IMR-90 (cell line): ENCODE data around the gene TMEM52. TPM values are rescaled to one million over a fixed set of nuclear protein-coding genes. Genes with fewer than 3 reads are reported as not detected.

Experiments
- ATAC-seq: fragments of 200-7000 bp; cut with Tn5 transposase; 2 replicates; pipeline ENCODE4 v1.9.1; 2020; ENCODE audit warnings: low read depth, mild to moderate bottlenecking, moderate library complexity
- BruUV-seq: library from RNA; stranded (reverse); fragments of 400-500 nt; replicated peaks from 2 replicates; lab custom pipeline; 2021; lab: Mats Ljungman, UMichigan
- CTCF ChIA-PET: fragments of 300-600 bp; formaldehyde crosslinking; extraction: SDS; loops from one replicate; lab custom pipeline; 2021; ENCODE audit warnings: antibody characterized with exemption; lab: Yijun Ruan, JAX
- POLR2A ChIA-PET: fragments of 300-600 bp; sonication (Branson Sonifier 250); formaldehyde crosslinking; loops from one replicate; lab custom pipeline; 2022; ENCODE audit warnings: antibody characterized with exemption; ENCODE audit not compliant: unreplicated experiment; lab: Charles Lee
- DNase-seq: peaks from one replicate; pipeline ENCODE4 v3.0.0; 2013
- H2AFZ ChIP-seq: replicated peaks from 2 replicates; pipeline ENCODE3; 2013; ENCODE audit warnings: low read length, mild to moderate bottlenecking; ENCODE audit not compliant: poor library complexity
- H2AK5ac ChIP-seq: 2 replicates; pipeline ENCODE4 v1.6.1; 2013; ENCODE audit warnings: low read depth, low read length, inconsistent platforms
- H2AK9ac ChIP-seq: replicated peaks from 2 replicates; pipeline ENCODE3; 2013; ENCODE audit warnings: mild to moderate bottlenecking, low read depth, low read length, moderate library complexity; ENCODE audit not compliant: poor library complexity
- H2BK120ac ChIP-seq: 2 replicates; pipeline ENCODE4 v1.6.1; 2013; ENCODE audit warnings: low read depth, low read length, inconsistent platforms
- H2BK15ac ChIP-seq: 3 replicates; pipeline ENCODE4 v1.6.1; 2013; ENCODE audit warnings: low read depth, low read length, inconsistent platforms
- H2BK20ac ChIP-seq: 2 replicates; pipeline ENCODE4 v1.6.1; 2013; ENCODE audit warnings: low read depth, mild to moderate bottlenecking, inconsistent platforms, low read length, moderate library complexity
- H2BK5ac ChIP-seq: 2 replicates; pipeline ENCODE4 v1.6.1; 2013; ENCODE audit warnings: mild to moderate bottlenecking, low read depth, low read length, inconsistent platforms; ENCODE audit not compliant: poor library complexity, severe bottlenecking
- H3K14ac ChIP-seq: replicated peaks from 2 replicates; pipeline ENCODE4 v1.6.1; 2013; ENCODE audit warnings: low read depth, low read length, inconsistent platforms
- H3K18ac ChIP-seq: 2 replicates; pipeline ENCODE4 v1.6.1; 2013; ENCODE audit warnings: low read depth, low read length, control low read depth
- H3K23ac ChIP-seq: 2 replicates; pipeline ENCODE4 v1.6.1; 2013; ENCODE audit warnings: low read depth, low read length, inconsistent platforms
- H3K27ac ChIP-seq: 2 replicates; pipeline ENCODE4 v1.5.1; 2013; ENCODE audit warnings: mild to moderate bottlenecking, control low read depth, low read length; ENCODE audit not compliant: insufficient read depth
- H3K27me3 ChIP-seq: 2 replicates; pipeline ENCODE4 v1.6.1; 2013; ENCODE audit warnings: low read length; ENCODE audit not compliant: control insufficient read depth, insufficient read depth
- H3K36me3 ChIP-seq: 2 replicates; pipeline ENCODE4 v1.6.1; 2013; ENCODE audit warnings: low read length, mixed read lengths; ENCODE audit not compliant: control insufficient read depth, insufficient read depth
- H3K4ac ChIP-seq: 2 replicates; pipeline ENCODE4 v1.6.1; 2013; ENCODE audit warnings: low read depth, low read length, inconsistent platforms
- H3K4me1 ChIP-seq: 2 replicates; pipeline ENCODE4 v1.6.1; 2013; ENCODE audit warnings: low read length, mixed read lengths; ENCODE audit not compliant: control insufficient read depth, insufficient read depth
- H3K4me2 ChIP-seq: 2 replicates; pipeline ENCODE4 v1.6.1; 2013; ENCODE audit warnings: low read depth, mild to moderate bottlenecking, control low read depth, low read length, moderate library complexity
- H3K4me3 ChIP-seq: 2 replicates; pipeline ENCODE4 v1.5.1; 2013; ENCODE audit warnings: low read depth, mild to moderate bottlenecking, control low read depth, low read length, moderate library complexity; ENCODE audit not compliant: insufficient read depth
- H3K56ac ChIP-seq: 2 replicates; pipeline ENCODE4 v1.6.1; 2013; ENCODE audit warnings: low read length, inconsistent platforms; ENCODE audit not compliant: insufficient read depth; ENCODE audit errors: extremely low read depth
- H3K79me1 ChIP-seq, 2 experiments: 2 replicates each; pipeline ENCODE4 v1.6.1; 2013; ENCODE audit warnings: low read length in 2 of 2, inconsistent platforms in 1 of 2, low read depth in 1 of 2
- H3K9ac ChIP-seq: 2 replicates; pipeline ENCODE4 v1.6.1; 2013; ENCODE audit warnings: low read depth, low read length, control low read depth
- H3K9me1 ChIP-seq: 2 replicates; pipeline ENCODE4 v1.6.1; 2013; ENCODE audit warnings: low read length, inconsistent platforms; ENCODE audit not compliant: insufficient read depth
- H3K9me3 ChIP-seq: 2 replicates; pipeline ENCODE4 v1.6.1; 2013; ENCODE audit warnings: low read length; ENCODE audit not compliant: control insufficient read depth, insufficient read depth
- H4K20me1 ChIP-seq: 2 replicates; pipeline ENCODE4 v1.6.1; 2013; ENCODE audit warnings: low read length, inconsistent platforms; ENCODE audit not compliant: insufficient read depth
- H4K5ac ChIP-seq: 2 replicates; pipeline ENCODE4 v1.6.1; 2013; ENCODE audit warnings: mild to moderate bottlenecking, low read depth, low read length, control low read depth
- H4K8ac ChIP-seq, 2 experiments: 2 replicates each; pipeline ENCODE4 v1.6.1; 2013; ENCODE audit warnings: low read depth in 2 of 2, low read length in 2 of 2, control low read depth in 1 of 2, inconsistent platforms in 1 of 2
- H4K91ac ChIP-seq: 2 replicates; pipeline ENCODE4 v1.6.1; 2013; ENCODE audit warnings: low read depth, low read length, inconsistent platforms; ENCODE audit not compliant: insufficient read depth
- CHD1 ChIP-seq: IDR thresholded peaks from 2 replicates; pipeline ENCODE4 v1.6.1; 2012; ENCODE audit warnings: low read depth, low read length, improper control_type of control experiment
- ELK1 ChIP-seq: fragments of 150-350 bp; IDR thresholded peaks from 2 replicates; pipeline ENCODE4 v1.6.1; 2016; ENCODE audit warnings: low read depth, mild to moderate bottlenecking, low read length, moderate library complexity, borderline replicate concordance
- FOS ChIP-seq: fragments of 150-350 bp; IDR thresholded peaks from 2 replicates; pipeline ENCODE4 v1.6.1; 2016; ENCODE audit warnings: low read depth, low read length
- MXI1 ChIP-seq: IDR thresholded peaks from 2 replicates; pipeline ENCODE4 v1.6.1; 2012; ENCODE audit warnings: low read depth, mild to moderate bottlenecking, low read length, moderate library complexity, borderline replicate concordance
- POLR2A ChIP-seq: IDR thresholded peaks from 2 replicates; pipeline ENCODE4 v1.6.1; 2012; ENCODE audit warnings: mild to moderate bottlenecking, low read depth, low read length
- RCOR1 ChIP-seq: IDR thresholded peaks from 2 replicates; pipeline ENCODE4 v1.6.1; 2012; ENCODE audit warnings: mild to moderate bottlenecking, low read length, improper control_type of control experiment; ENCODE audit not compliant: insufficient replicate concordance
- SMC3 ChIP-seq: fragments of 150-350 bp; IDR thresholded peaks from 2 replicates; pipeline ENCODE4 v1.6.1; 2016; ENCODE audit warnings: low read depth, mild to moderate bottlenecking, antibody characterized with exemption, low read length, moderate library complexity
- WGBS, 2 experiments: methylation state at CpG; one replicate each; pipeline versions ENCODE4 v1.1.5 to v1.1.7; 2013; ENCODE audit warnings: missing lambda C conversion rate in 2 of 2; ENCODE audit not compliant: insufficient read length in 1 of 2; ENCODE audit errors: extremely low coverage in 2 of 2; 5-methylcytosine and 5-hydroxymethylcytosine counted together
- dilution Hi-C: fragments of 300-500 bp; cut with HindIII; formaldehyde crosslinking; loops from one replicate; pipeline ENCODE4 v1.14.3; 2018; ENCODE audit warnings: low sequenced_read_pairs; ENCODE audit not compliant: unreplicated experiment
- in situ Hi-C: fragments of 300-500 bp; cut with MboI; formaldehyde crosslinking; loops from 3 replicates; pipeline ENCODE4 v1.14.3; 2019; ENCODE audit warnings: low sequenced_read_pairs, inconsistent platforms, mixed read lengths
- intact Hi-C: fragments of 100-400 bp; cut with micrococcal nuclease; formaldehyde crosslinking; loops from 2 replicates; pipeline ENCODE4 v1.10.0; 2022
- polyA plus RNA-seq, 3 experiments: library from polyadenylated mRNA; depleted of rRNA; stranded (reverse); fragments of >200 nt; gene quantifications; 2 replicates each; pipeline ENCODE4 v1.2.3, GENCODE V29; 2012; ENCODE audit warnings: low replicate concordance in 1 of 3
- total RNA-seq: library from RNA; depleted of rRNA; stranded (reverse); fragments of >200 nt; gene quantifications from 2 replicates; pipeline ENCODE4 v1.2.3, GENCODE V29; 2012
- TF ChIP-seq, protein P1 (sequence below): conservative IDR thresholded peaks from 2 replicates; pipeline ENCODE4 v1.5.1; 2012; ENCODE audit warnings: mild to moderate bottlenecking, low read depth, low read length, improper control_type of control experiment

TMEM52 gene
- total and polyA plus RNA-seq, 2 of the 4 experiments (the other 2 are of a cell fraction): 0.54 to 1.3 TPM

GRCh38 chr1:1939296-1940122 is 20.4 kb upstream of the TMEM52 start:
- H4K5ac ChIP-seq: no peak overlapping the region
- H3K9me1 ChIP-seq: peaks cover 7% of the 10 kb centered on the region; the same call in 1 of the 2 replicates
- ChIA-PET POLR2A (no interaction called here), CTCF (no interaction called here)
- peaks cover 22% of the 10 kb centered on the region for H3K27me3 ChIP-seq
- no peak overlapping the region for H3K9ac ChIP-seq
- no peaks in the 10 kb centered on the region for H4K20me1 ChIP-seq
- H3K4me2 ChIP-seq: no peak overlapping the region
- H2BK20ac ChIP-seq: no peak overlapping the region
- no peak overlapping the region for H3K4ac ChIP-seq
- peak overlapping the region; percentile 65 for H2AK9ac ChIP-seq
- H3K14ac ChIP-seq: no peak overlapping the region
- no peak overlapping the region for H2BK15ac ChIP-seq
- ATAC-seq (no peak), DNase-seq (no peak)
- H2BK5ac ChIP-seq: no peak overlapping the region
- no peak overlapping the region for H2AK5ac ChIP-seq
- H3K36me3 ChIP-seq: no peaks in the 10 kb centered on the region
- H4K91ac ChIP-seq: no peak overlapping the region
- H3K4me3 ChIP-seq: no peak overlapping the region
- 73% methylated on average over 19 of the region's 28 CpGs; no CpG with 5 or more reads in 1 of the 2 experiments for WGBS, 2 experiments
- BruUV-seq: no TSS peak
- H3K9me3 ChIP-seq: no peaks in the 10 kb centered on the region
- no peak overlapping the region for H3K56ac ChIP-seq
- H4K8ac ChIP-seq: no peak overlapping the region
- no peaks in the 10 kb centered on the region for H3K79me1 ChIP-seq
- intact Hi-C loops (loop anchor here (5.0 kb wide), 1 partner anchor 233 kb away; no protein-coding TSS in a partner anchor), in situ Hi-C loops (no loop called here), dilution Hi-C loops (no loop called here)
- no peak for TF ChIP-seq SMC3
- TF ChIP-seq, protein P1, sequence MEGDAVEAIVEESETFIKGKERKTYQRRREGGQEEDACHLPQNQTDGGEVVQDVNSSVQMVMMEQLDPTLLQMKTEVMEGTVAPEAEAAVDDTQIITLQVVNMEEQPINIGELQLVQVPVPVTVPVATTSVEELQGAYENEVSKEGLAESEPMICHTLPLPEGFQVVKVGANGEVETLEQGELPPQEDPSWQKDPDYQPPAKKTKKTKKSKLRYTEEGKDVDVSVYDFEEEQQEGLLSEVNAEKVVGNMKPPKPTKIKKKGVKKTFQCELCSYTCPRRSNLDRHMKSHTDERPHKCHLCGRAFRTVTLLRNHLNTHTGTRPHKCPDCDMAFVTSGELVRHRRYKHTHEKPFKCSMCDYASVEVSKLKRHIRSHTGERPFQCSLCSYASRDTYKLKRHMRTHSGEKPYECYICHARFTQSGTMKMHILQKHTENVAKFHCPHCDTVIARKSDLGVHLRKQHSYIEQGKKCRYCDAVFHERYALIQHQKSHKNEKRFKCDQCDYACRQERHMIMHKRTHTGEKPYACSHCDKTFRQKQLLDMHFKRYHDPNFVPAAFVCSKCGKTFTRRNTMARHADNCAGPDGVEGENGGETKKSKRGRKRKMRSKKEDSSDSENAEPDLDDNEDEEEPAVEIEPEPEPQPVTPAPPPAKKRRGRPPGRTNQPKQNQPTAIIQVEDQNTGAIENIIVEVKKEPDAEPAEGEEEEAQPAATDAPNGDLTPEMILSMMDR: no peak
- no peak for TF ChIP-seq CHD1
- TF ChIP-seq FOS: no peak
- TF ChIP-seq POLR2A: no peak
- no peak for TF ChIP-seq RCOR1
- TF ChIP-seq MXI1: no peak
- no peak for TF ChIP-seq ELK1
- no peak overlapping the region for H2AFZ ChIP-seq
- H3K23ac ChIP-seq: no peak overlapping the region
- H3K27ac ChIP-seq: no peak overlapping the region
- H3K18ac ChIP-seq: no peak overlapping the region
- H2BK120ac ChIP-seq: no peak overlapping the region
- H3K4me1 ChIP-seq: no peaks in the 10 kb centered on the region
